Natural killer cell treated with Interleukin-12 subunit alpha and Interleukin-12 subunit beta and Interleukin-15 and Interleukin-18, amount 100 ng/mL, for 72 hours (primary cell): ENCODE measurements around the gene PLEKHG4B. TPM values are rescaled to one million over a fixed set of nuclear protein-coding genes. Genes with fewer than 3 reads are reported as not detected.
"Not testable (repeated sequence)": the region's sequence is repeated elsewhere in the genome, so short reads cannot be mapped to it uniquely, and the experiment has no call there.

ENCODE experiments used
- ATAC-seq, 2 donors: fragments of 150-1000 bp; cut with Tn5 transposase in 1 of 2; sonication (Bioruptor Pico), chemical (Tn5 transposase) in 1 of 2; 2 replicates each; pipeline ENCODE4 v1.10.0; 2021
- DNase-seq: peaks from one replicate; pipeline ENCODE4 v3.0.0; 2022; ENCODE audit warnings: low spot score
- H3K27ac Mint-ChIP-seq, 2 donors: 1 replicate in 1 of 2; 2 replicates in 1 of 2; pipeline ENCODE4 v1.8.0; 2022; ENCODE audit warnings: mixed read lengths in 2 of 2, mild to moderate bottlenecking in 1 of 2, moderate library complexity in 1 of 2
- H3K27me3 Mint-ChIP-seq, 2 donors: 1 replicate in 1 of 2; 2 replicates in 1 of 2; pipeline ENCODE4 v1.8.0; 2022; ENCODE audit warnings: mixed read lengths in 2 of 2
- H3K36me3 Mint-ChIP-seq: one replicate; pipeline ENCODE4 v1.8.0; 2022; ENCODE audit warnings: mixed read lengths
- H3K4me1 Mint-ChIP-seq, 2 donors: 1 replicate in 1 of 2; 2 replicates in 1 of 2; pipeline ENCODE4 v1.8.0; 2022; ENCODE audit warnings: low read depth in 2 of 2, mixed read lengths in 2 of 2, mild to moderate bottlenecking in 1 of 2
- H3K4me3 Mint-ChIP-seq: one replicate; pipeline ENCODE4 v1.8.0; 2022; ENCODE audit warnings: mixed read lengths
- H3K9me3 Mint-ChIP-seq: 2 replicates; pipeline ENCODE4 v1.8.0; 2022; ENCODE audit warnings: mixed read lengths
- total RNA-seq, 2 donors: library from RNA; stranded (reverse); gene quantifications; one replicate each; pipeline ENCODE4 v1.2.3, GENCODE V29; 2022

PLEKHG4B gene
- total RNA-seq, 2 donors from 2014 or later = not detected

- not testable (repeated sequence) for H3K4me3 Mint-ChIP-seq, H3K9me3 Mint-ChIP-seq, H3K36me3 Mint-ChIP-seq, H3K27me3 Mint-ChIP-seq, DNase-seq, ATAC-seq, H3K4me1 Mint-ChIP-seq, H3K27ac Mint-ChIP-seq
Measured at GRCh38 chr5:235527-235926, 143.6 kb downstream of the PLEKHG4B start.

DNA sequence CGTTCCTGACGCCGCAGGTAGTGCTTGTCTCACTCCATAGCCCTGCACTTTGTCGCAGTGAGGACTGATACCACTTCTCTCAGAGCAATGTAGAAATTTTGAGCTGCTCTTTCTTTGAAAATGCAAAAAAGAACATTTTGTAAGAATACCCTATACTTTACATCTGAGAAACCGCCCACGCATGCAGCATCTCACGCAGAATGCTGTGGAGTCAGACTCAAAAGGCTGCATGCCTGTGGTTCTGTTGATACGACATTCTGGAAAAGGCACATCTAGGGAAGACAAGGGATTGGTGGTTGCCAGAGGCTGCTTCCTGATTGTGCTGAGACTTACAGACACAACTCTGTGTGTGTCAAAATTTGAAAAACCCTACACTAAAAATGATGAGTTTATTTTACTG lies 146.0 kb downstream of the PLEKHG4B start:
- not testable (repeated sequence) for ATAC-seq, H3K4me3 Mint-ChIP-seq, DNase-seq, H3K9me3 Mint-ChIP-seq, H3K27me3 Mint-ChIP-seq, H3K4me1 Mint-ChIP-seq, H3K36me3 Mint-ChIP-seq, H3K27ac Mint-ChIP-seq

Other genes starting within 250 kb of the PLEKHG4B start
- gene LRRC14B, start 99.3 kb downstream of the PLEKHG4B start, total RNA-seq = not detected
- gene CCDC127, start 126.0 kb downstream of the PLEKHG4B start, total RNA-seq = 1 to 10 TPM; 4.3 to 9.1 TPM
- 100 to 1,000 TPM; 121 to 130 TPM for gene SDHA, start 126.2 kb downstream of the PLEKHG4B start, total RNA-seq
- gene PDCD6, start 179.5 kb downstream of the PLEKHG4B start, total RNA-seq = 10 to 100 TPM; 71.5 to 85.9 TPM
- gene AHRR, start 229.5 kb downstream of the PLEKHG4B start, total RNA-seq = 10 to 100 TPM in 1 of 2 donors, 1 to 10 TPM in 1; 4.1 to 11.0 TPM